Measurements from ENCODE around the gene NRCAM.
"Not testable (repeated sequence)": the region's sequence is repeated elsewhere in the genome, so short reads cannot be mapped to it uniquely, and the experiment has no call there.

NRCAM gene

DNA sequence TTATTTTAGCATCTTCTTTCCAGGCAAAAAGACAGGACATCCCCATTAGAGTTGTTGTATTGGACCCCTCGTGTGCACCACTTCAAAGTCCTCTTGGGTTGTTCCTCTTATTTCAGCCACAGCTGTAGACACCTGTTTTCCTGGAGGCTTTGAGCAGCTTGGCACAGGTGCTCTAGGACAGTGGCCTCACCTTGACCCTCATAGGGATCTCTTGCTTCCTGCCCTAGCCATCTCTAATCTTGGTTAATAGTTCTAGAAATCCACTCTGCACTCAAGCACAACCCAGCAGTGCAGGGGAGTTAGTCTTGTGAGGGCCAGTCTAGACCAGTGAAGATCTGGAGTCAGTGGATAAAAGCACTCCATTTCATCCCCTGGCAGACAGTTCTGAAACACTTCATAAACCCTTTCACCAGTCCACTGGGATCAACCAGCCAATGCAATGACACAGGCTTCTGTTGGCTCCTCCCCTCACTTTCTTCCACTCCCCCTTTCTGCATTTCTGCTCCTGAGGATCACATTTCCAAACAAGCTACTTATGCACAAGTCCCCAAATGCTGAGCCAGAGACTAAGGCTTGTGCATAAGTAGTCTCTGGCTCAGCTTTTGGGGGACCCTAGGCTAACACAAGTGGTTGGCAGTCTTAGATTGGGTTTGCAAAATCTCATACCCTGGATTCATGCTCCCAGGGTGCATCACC is 194.5 kb downstream of the NRCAM start:
- TF ChIP-seq LEF1 (IDR thresholded peaks at IDR 0.05; ENCODE audit: borderline replicate concordance) (no peak), SUZ12 (IDR thresholded peaks at IDR 0.05) (no peak), HDGF (IDR thresholded peaks at IDR 0.05; ENCODE audit: borderline replicate concordance) (no peak), ELF4 (IDR thresholded peaks at IDR 0.05) (no peak), ARNT (IDR thresholded peaks at IDR 0.05) (no peak), FOXK2 (IDR thresholded peaks at IDR 0.05) (no peak), L3MBTL2 (conservative IDR thresholded peaks at IDR 0.05) (no peak), CTBP1 (IDR thresholded peaks at IDR 0.05; ENCODE audit: borderline replicate concordance) (no peak), TARDBP (IDR thresholded peaks at IDR 0.05) (no peak), SP1 (IDR thresholded peaks at IDR 0.05) (no peak), BHLHE40 (IDR thresholded peaks at IDR 0.05; ENCODE audit: borderline replicate concordance) (no peak), FOXM1 (IDR thresholded peaks at IDR 0.05; ENCODE audit: borderline replicate concordance) (no peak)
- ChIA-PET POLR2A (no interaction called here), CTCF (no interaction called here)
- no peak for DNase-seq (ENCODE audit: extremely low spot score)

DNA sequence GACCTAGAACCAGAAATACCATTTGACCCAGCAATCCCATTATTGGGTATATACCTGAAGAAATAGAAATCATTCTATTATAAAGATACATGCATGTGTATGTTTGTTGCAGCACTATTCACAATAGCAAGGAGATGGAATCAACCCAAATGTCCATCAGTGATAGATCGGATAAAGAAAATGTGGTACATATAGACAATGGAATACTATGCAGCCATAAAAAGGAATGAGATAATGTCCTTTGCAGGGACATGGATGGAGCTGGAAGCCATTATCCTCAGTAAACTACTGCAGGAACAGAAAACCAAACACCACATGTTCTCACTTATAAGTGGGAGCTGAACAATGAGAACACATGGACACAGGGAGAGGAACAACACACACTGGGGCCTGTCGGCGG is 196.8 kb downstream of the NRCAM start:
- CTCF ChIA-PET; POLR2A ChIA-PET; DNase-seq (ENCODE audit: extremely low spot score): not testable (repeated sequence)

DNA sequence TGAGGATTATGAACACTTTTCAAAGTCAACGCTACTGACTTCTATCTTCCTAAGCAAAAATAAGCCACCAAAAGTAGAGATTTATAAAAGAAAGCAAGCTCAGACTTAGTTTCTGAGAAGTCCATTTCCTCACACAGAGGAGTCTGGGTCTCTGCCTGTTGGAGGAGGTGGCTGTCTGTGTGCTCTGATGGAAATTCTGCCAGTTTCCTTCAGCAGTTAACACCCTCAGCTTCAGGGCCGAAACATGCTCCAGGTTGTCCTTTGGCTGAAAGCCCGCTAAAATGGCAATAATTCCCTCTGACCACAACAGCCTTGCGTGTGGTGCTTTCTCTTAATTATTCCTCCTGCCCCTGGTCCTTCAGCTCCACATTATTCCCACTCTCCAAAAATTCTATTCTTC is 198.3 kb downstream of the NRCAM start:
- no peak for DNase-seq (ENCODE audit: extremely low spot score)
- TF ChIP-seq HDGF (IDR thresholded peaks at IDR 0.05; ENCODE audit: borderline replicate concordance) (no peak), SP1 (IDR thresholded peaks at IDR 0.05) (no peak), FOXM1 (IDR thresholded peaks at IDR 0.05; ENCODE audit: borderline replicate concordance) (no peak)
- CTCF ChIA-PET, result no interaction called here
- POLR2A ChIA-PET, result no interaction called here

DNA sequence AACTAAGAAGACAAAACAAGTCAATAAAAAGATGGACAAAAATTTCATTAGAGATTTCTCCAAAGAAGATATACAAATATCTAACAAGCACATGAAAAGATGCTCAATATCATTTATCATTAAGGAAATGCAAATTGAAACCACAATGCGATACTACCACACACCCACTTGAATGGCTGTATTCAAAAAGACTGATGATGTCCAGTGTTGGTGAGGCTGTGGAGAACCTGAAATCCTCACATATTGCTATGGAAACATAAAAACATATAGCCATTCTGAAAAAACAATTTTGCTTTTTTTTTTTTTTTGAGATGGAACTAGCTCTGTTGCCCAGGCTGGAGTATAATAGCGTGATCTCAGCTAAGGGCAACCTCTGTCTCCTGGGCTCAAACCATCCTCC is 202.0 kb downstream of the NRCAM start:
- TF ChIP-seq ARNT (IDR thresholded peaks at IDR 0.05) (no peak), HDGF (IDR thresholded peaks at IDR 0.05; ENCODE audit: borderline replicate concordance) (no peak), SP1 (IDR thresholded peaks at IDR 0.05) (no peak), FOXA1 (IDR thresholded peaks at IDR 0.05) (no peak), CTBP1 (IDR thresholded peaks at IDR 0.05; ENCODE audit: borderline replicate concordance) (no peak), FOXK2 (IDR thresholded peaks at IDR 0.05) (no peak)
- TF ChIP-seq, protein P1, sequence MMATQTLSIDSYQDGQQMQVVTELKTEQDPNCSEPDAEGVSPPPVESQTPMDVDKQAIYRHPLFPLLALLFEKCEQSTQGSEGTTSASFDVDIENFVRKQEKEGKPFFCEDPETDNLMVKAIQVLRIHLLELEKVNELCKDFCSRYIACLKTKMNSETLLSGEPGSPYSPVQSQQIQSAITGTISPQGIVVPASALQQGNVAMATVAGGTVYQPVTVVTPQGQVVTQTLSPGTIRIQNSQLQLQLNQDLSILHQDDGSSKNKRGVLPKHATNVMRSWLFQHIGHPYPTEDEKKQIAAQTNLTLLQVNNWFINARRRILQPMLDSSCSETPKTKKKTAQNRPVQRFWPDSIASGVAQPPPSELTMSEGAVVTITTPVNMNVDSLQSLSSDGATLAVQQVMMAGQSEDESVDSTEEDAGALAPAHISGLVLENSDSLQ (IDR thresholded peaks at IDR 0.05), result no peak
- ChIA-PET CTCF (no interaction called here), POLR2A (no interaction called here)
- DNase-seq (ENCODE audit: extremely low spot score), result no peak

DNA sequence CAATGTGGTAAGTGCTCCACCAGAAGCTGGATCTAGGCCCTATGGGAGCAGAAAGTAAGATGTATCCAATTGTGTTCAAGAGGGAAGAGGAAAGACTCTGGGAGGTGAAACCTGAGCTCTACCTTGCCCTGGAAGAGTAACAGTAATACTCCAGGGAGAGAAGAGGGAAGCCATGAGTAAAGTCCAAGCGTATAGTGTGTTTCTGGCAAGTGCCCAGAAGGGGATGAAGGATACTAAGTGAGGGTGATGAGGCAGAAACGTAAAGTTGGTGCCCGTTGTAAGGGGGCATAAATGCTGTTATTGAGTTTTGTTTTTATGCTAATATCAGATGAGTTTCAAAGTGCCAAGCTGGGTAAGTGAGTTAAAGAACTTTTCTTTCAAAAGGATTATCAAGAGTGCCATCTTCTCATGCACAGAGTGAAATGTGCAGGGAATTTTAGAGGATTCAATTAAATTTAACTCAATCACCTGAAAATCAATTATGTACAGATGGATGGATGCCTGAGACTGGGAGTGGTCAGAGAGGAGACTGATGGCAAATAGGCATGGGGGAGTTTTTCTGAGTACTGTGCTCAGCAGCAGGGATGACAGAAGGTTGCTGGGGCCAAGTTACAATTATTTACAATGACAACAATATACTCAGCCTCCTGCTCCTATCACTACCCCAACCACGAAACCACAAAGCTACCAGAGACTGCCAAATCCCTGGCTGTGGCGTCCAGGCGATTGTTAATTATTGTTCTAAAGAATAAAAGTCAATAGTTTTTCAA is 202.8 kb downstream of the NRCAM start:
- POLR2A ChIA-PET, result no interaction called here
- DNase-seq (ENCODE audit: extremely low spot score), result no peak
- CTCF ChIA-PET, result no interaction called here
- TF ChIP-seq FOXM1 (IDR thresholded peaks at IDR 0.05; ENCODE audit: borderline replicate concordance) (no peak), HDGF (IDR thresholded peaks at IDR 0.05; ENCODE audit: borderline replicate concordance) (no peak), LEF1 (IDR thresholded peaks at IDR 0.05; ENCODE audit: borderline replicate concordance) (no peak), TARDBP (IDR thresholded peaks at IDR 0.05) (no peak), L3MBTL2 (conservative IDR thresholded peaks at IDR 0.05) (no peak), BHLHE40 (IDR thresholded peaks at IDR 0.05; ENCODE audit: borderline replicate concordance) (no peak), ELF4 (IDR thresholded peaks at IDR 0.05) (no peak), NFRKB (IDR thresholded peaks at IDR 0.05) (no peak), FOXA1 (IDR thresholded peaks at IDR 0.05) (no peak), ARNT (IDR thresholded peaks at IDR 0.05) (no peak), CTBP1 (IDR thresholded peaks at IDR 0.05; ENCODE audit: borderline replicate concordance) (no peak), FOXK2 (IDR thresholded peaks at IDR 0.05) (no peak), SP1 (IDR thresholded peaks at IDR 0.05) (no peak)
- TF ChIP-seq, protein P1 (IDR thresholded peaks at IDR 0.05), result no peak

DNA sequence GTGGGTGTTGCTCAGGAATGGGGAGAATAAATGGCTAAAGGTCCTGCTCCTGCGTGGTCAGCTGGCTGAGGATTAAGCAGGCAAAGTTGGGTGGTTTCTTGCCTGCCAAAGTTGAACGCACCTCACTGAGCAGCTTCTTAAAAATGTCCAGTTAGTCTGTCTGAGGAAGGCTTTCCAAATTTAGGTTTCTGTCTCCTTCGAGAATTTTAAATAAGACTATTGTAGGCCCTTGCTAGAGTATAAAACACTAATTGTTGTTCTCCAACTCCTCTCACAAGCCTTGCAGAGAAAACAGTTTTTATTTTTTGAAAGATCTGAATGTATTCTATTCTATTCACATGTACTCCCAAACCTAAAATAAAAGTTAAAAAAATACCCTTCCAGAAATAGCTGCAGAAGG is 204.1 kb downstream of the NRCAM start:
- CTCF ChIA-PET, result no interaction called here
- POLR2A ChIA-PET, result no interaction called here
- no peak for DNase-seq (ENCODE audit: extremely low spot score)
- no peak for TF ChIP-seq SUZ12 (IDR thresholded peaks at IDR 0.05)
- no peak for TF ChIP-seq NFRKB (IDR thresholded peaks at IDR 0.05)
- no peak for TF ChIP-seq FOXA1 (IDR thresholded peaks at IDR 0.05)
- no peak for TF ChIP-seq FOXK2 (IDR thresholded peaks at IDR 0.05)

DNA sequence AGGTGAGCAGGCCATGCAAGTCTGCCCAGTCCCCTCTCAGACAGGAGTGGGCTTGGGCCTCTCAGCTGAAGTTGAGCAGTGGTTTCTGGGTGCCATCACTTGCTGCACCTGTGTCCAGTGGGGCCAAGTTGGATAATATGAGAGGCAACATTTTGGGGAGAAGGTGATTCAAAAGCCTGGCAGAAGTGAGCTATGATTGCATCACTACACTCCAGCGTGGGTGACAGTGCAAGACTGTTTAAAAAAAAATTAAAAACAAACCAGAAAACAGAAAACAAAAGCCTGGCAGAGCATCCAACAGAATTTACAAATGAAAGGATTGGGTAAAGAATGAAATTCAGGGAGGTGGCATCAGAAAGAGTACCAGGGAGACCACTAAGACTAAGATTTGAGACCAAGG is 204.5 kb downstream of the NRCAM start:
- ChIA-PET POLR2A (no interaction called here), CTCF (no interaction called here)
- no peak for DNase-seq (ENCODE audit: extremely low spot score)
- TF ChIP-seq SUZ12 (IDR thresholded peaks at IDR 0.05) (no peak), NFRKB (IDR thresholded peaks at IDR 0.05) (no peak), FOXK2 (IDR thresholded peaks at IDR 0.05) (no peak), ARNT (IDR thresholded peaks at IDR 0.05) (no peak), FOXM1 (IDR thresholded peaks at IDR 0.05; ENCODE audit: borderline replicate concordance) (no peak), L3MBTL2 (conservative IDR thresholded peaks at IDR 0.05) (no peak), LEF1 (IDR thresholded peaks at IDR 0.05; ENCODE audit: borderline replicate concordance) (no peak), HDGF (IDR thresholded peaks at IDR 0.05; ENCODE audit: borderline replicate concordance) (no peak), FOXA1 (IDR thresholded peaks at IDR 0.05) (no peak), ZNF384 (IDR thresholded peaks at IDR 0.05) (no peak), SP1 (IDR thresholded peaks at IDR 0.05) (no peak), BHLHE40 (IDR thresholded peaks at IDR 0.05; ENCODE audit: borderline replicate concordance) (no peak), ELF4 (IDR thresholded peaks at IDR 0.05) (no peak)
- TF ChIP-seq, protein P1 (IDR thresholded peaks at IDR 0.05), result no peak
